GM18907 (cell line): ENCODE measurements around the gene ABCA9.
"Not testable (repeated sequence)": the region's sequence is repeated elsewhere in the genome, so short reads cannot be mapped to it uniquely, and the experiment has no call there.

ENCODE experiments used
- ATAC-seq: cut with Tn5 transposase; IDR thresholded peaks from one replicate; pipeline ENCODE4 v1.9.1; 2021; ENCODE audit warnings: mild to moderate bottlenecking, moderate library complexity; ENCODE audit not compliant: unreplicated experiment

The ABCA9 gene

GRCh38 chr17:69042308-69042707 is 18.4 kb downstream of the ABCA9 start:
- no peak for ATAC-seq

GRCh38 chr17:69031839-69032238 is 28.9 kb downstream of the ABCA9 start:
- ATAC-seq: no peak

- ATAC-seq: no peak
Observed at GRCh38 chr17:69030169-69030568, 30.6 kb downstream of the ABCA9 start.

DNA sequence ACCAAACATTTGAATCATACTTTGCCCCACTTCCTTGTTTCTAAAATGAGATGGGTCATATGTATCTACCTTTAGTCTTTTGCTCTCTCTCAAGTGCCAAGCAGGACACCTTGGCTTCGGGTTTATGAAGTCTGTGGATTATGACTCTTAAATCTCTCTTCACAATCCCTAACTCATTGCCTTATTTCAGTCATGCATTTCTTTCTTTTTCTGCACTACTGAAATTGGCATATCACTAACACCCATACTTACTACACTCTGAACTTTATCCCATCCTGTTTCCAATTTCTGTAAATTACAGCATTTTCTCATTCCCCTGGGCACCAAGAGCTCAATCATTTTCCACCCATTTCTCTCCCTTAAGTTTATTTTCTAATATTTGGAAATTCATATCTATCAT is 42.0 kb downstream of the ABCA9 start:
- ATAC-seq: no peak

DNA sequence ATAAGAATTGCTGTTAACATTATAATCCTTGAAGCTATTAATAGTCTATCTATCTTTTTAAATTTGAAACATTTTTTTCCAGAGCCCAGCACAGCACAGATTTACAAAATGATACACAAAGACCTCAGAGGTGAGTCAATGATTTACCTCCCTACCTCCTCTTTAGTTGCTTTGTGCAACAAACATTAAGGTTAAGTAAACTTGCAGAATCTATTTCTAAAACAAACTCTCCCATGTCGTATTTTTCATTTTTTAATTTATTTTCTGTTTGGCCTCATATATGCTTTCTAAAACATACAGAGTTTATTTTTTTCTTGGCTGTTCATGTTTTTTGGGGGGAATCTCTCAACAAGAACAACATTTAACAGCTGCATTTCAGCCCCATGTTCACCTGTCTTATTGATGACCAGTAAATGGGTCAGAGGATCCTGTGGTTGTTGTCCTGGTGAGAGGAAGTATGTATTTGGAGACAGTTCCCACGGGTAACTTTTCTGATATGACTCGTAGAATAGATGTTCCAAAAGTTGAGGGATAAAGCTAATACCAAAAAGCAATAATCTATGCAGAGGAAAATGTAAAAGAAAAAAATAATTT is 42.6 kb downstream of the ABCA9 start:
- no peak for ATAC-seq

DNA sequence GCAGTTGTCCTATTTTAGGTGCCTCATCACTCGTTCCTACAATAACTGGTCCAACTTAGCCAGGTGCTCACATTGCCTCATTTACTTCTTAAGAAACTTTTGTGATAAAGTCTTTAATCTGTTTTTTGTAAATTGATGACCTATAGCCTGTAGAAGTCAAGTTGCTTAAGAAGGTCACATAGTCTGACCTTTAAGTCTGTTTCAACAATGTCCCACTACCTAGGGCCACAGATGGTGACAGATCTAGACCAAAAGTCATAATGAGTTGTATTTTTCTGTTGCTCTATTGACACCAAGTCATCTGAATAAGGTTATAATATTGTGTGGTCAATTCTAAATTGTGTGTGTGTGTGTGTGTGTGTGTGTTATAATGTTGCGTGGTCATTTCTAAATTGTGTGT is 45.1 kb downstream of the ABCA9 start:
- ATAC-seq: no peak

DNA sequence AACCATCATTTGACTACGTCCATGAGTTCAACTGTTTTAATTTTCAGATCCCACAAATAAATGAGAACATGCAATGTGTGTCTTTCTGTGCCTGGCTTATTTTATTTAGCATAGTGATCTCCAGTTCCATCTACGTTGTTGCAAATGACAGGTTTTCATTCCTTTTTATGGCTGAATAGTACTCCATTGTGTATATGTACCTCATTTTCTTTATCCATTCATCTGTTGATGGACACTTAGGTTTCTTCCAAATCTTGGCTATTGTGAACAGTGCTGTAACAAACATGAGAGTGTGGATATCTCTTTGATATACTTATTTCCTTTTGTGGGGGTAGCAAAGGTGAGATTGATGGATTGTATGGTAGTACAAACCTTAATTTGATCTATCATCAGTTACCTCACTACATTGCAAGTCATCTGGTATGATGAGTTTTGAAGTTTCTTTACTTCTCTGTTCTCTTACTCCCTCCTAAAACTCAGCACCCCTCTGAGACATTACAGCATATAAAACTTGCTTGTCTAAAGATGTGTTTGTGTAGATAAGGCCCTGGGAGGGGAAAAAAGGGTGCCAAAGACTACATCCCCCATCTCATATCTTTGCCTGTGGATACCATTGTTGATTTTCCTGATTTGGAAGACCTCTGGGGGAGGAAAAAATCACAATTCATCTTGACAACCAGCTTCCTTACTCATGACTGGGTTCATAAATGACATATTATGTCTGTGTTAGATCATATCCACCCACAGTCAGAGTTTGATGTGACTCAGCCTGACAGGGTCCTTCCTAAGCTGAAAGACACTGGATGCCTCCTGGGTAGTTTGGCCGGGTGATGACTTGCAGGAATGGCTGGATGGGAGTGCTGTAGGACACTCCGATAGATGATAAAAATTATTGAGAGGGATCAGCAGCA is 47.6 kb downstream of the ABCA9 start:
- ATAC-seq: no peak

GRCh38 chr17:69009930-69010329 is 50.8 kb downstream of the ABCA9 start:
- no peak for ATAC-seq

GRCh38 chr17:69004759-69005158 is 56.0 kb downstream of the ABCA9 start:
- not testable (repeated sequence) for ATAC-seq

- not testable (repeated sequence) for ATAC-seq
Observed at GRCh38 chr17:68999743-69000142, 61.0 kb downstream of the ABCA9 start.

DNA sequence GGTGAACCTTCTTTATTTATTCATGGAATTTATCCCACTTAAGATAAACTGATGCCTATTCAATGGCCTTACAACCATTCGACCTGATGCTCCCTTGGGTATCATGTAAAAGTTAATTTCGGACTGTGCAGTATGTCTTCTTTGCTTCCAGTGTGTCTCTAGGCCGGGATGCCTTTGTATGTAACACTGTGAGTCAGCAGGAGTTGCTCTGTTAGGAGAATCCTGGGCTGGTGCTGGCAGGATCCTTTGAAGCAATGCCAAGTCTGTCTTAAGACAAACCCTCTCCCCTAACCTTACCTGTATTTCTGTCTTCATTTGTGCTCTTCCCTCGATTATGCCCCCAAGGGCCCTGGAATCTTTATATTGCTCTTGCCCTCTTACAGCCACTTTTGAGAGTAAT is 67.6 kb downstream of the ABCA9 start:
- no peak for ATAC-seq

DNA sequence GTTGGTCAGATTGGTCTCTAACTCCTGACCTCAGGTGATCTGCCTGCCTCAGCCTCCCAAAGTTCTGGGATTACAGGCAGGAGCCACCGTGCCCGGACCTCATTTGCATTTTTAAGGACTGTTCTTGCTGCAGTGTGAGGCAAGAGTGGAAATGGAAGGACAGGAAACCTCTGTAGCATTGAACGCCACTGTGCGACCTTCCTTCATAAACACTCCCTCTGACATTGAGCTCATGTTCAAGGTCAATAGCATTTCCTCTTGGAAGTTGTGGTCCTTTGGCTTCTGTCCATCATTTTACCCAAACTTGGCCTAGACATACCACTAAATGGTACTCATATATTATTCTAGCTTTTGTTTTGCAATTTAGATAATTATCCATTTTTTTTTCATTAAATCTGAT is 72.8 kb downstream of the ABCA9 start:
- no peak for ATAC-seq

- ATAC-seq: peak; percentile 71
Observed at GRCh38 chr17:68981288-68981687, 79.4 kb downstream of the ABCA9 start.

DNA sequence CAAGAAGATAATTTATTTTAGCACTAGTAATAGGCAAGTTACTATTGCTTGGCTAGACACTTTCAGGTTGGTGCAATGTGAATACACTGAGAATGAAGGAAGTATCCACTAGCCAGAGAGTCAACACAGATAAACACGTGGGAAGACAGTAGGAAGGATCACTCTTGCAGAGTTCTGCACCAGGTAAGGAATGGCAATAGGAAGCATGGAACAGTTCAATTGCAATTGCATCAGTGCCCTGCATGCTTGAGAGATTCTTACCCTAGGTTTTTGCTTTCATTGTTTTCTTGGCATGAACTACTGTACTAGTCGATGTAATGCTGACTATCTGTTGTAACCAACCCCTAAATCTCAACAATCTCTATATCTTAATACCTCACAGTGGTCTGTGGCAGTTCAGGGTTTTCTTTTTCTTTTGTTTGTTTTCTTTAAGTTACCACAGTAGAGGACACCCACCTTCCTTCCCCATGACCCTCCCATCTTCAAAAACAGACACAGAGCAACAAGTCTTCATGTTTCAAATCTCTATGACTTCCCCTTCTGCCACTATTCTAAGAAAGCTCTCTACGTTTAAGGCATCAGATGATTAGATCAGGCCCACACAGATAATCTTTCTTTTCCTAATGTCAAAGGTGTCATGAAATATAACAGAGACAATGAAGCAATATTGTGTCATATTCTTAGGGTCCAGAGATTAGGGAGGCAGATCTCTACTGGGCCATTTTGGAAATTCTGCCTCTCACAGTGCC is 87.5 kb downstream of the ABCA9 start:
- no peak for ATAC-seq

DNA sequence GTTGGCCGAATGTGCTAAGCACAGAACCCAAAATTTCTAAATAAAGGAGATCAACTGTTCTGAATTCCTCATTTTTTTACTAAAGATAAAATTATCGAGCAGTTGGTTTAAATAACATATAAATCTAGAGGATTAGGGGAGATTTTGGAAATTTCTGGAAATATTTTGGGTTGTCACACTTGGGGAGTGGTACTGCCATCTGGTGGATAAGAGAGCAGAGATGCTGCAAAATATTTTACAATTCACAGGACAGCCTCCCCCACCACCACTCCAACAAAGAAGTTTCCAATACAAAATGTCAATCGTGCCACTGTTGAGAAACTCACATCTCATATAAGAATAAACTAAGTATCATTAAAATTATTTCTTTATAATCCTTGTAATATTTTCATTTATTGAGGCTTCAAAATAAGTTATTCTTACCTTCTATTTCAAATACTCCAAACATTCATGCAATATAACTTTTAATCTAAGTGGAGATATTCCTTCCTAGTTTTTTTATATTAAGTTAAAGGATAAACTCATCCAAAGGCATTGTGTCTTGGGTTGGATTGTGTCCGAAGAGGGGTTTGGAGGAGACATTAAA is 88.5 kb downstream of the ABCA9 start:
- no peak for ATAC-seq

DNA sequence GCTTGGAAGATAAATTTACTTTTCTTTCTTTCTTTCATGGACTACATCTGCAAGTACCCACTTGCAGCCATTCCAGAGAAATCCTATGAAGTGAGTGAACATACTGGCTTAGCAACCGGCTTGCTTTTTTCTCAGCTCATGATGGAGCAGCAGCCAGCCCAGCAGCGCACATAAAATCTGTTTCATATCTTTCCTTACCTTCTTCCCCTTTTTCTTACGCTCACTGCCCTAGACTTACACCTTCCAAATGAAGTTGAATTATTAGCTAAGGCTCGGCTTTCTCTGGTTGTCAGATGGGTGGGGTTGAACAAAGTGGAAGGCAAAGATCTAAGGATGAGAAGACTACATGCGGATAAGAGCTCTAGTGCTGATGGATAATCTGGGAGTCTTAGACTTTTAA is 91.6 kb downstream of the ABCA9 start:
- ATAC-seq: no peak

DNA sequence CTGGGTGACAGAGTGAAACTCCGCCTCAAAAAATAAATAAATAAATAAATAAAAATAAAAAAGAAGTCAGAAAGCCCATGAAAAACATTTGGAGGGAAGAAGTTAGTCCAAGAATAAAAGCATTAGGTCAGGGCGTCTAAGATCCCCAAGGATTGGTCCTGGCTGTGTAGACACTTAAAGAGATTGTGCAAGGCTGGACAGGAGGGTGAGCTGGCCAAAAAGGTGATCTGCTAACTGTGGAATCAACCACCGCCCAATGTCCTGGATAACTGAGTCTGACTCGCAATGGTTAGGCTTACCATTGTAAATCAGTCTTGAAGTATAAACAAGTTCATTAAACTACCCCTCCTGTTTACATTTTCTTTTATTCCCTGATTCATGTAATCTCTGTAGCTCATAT is 96.8 kb downstream of the ABCA9 start:
- no peak for ATAC-seq

GRCh38 chr17:68961214-68961882 is 99.4 kb downstream of the ABCA9 start:
- ATAC-seq: no peak

DNA sequence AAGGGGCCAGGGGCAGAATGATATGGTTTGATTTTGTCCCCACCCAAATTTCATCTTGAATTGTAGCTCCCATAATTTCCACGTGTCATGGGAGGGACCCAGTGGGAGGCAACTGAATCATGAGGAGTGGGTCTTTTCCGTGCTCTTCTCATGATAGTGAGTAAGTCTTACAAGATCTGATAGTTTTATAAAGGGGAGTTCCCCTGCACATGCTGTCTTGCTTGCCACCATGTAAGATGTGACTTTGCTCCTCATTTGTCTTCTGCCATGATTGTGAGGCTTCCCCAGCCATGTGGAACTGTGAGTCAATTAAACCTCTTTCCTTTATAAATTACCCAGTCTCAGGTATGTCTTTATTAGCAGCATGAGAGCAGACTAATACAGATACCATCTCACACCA is 101.6 kb downstream of the ABCA9 start:
- not testable (repeated sequence) for ATAC-seq

- ATAC-seq: no peak
Observed at GRCh38 chr17:68957944-68958343, 102.8 kb downstream of the ABCA9 start.
